HCT116 (cell line): ENCODE data around the gene ENTPD6. TPM values are rescaled to one million over a fixed set of nuclear protein-coding genes. Genes with fewer than 3 reads are reported as not detected.

Experiments
- ATAC-seq: fragments of 200-7000 bp; cut with Tn5 transposase; 2 replicates; pipeline ENCODE4 v1.9.1; 2020; ENCODE audit warnings: mild to moderate bottlenecking, moderate library complexity
- BruUV-seq: library from RNA; stranded (reverse); fragments of 400-500 nt; replicated peaks from 2 replicates; lab custom pipeline; 2021; lab: Mats Ljungman, UMichigan
- CTCF ChIA-PET: fragments of 300-600 bp; sonication (Branson Sonifier 250); formaldehyde crosslinking; loops from one replicate; lab custom pipeline; 2021; ENCODE audit warnings: antibody characterized with exemption; lab: Charles Lee
- POLR2A ChIA-PET: fragments of 300-600, 350-600 bp; sonication (Branson Sonifier 250); formaldehyde crosslinking; loops from one replicate; lab custom pipeline; 2021; ENCODE audit warnings: antibody characterized with exemption; lab: Charles Lee
- RAD21 ChIA-PET, 2 experiments: fragments of 300-600 bp; sonication (Branson Sonifier 250); formaldehyde crosslinking; loops; one replicate each; lab custom pipeline; 2023; ENCODE audit warnings: low total read pairs in 2 of 2; ENCODE audit not compliant: uncharacterized antibody in 2 of 2, unreplicated experiment in 2 of 2, low non-redundant PET in 1 of 2; lab: Charles Lee
- DNase-seq: peaks from one replicate; pipeline ENCODE4 v3.0.0-alpha.2; 2010; ENCODE audit warnings: low read depth, low spot score
- H2AFZ ChIP-seq: fragments of 200-600 bp; shearing (Covaris generic), sonication (generic); 2 replicates; pipeline ENCODE4 v1.6.1; 2017; ENCODE audit warnings: low read depth, mixed run types, mixed read lengths, antibody characterized with exemption, low read length; ENCODE audit not compliant: poor library complexity, severe bottlenecking
- H3K27ac ChIP-seq: 2 replicates; pipeline ENCODE4 v1.5.1; 2012; ENCODE audit warnings: low read depth, low read length
- H3K27me3 ChIP-seq: fragments of 200-600 bp; sonication (generic); 2 replicates; pipeline ENCODE4 v1.6.1; 2016; ENCODE audit warnings: mixed run types, low read length, mixed read lengths; ENCODE audit not compliant: insufficient read depth
- H3K36me3 ChIP-seq, 2 experiments: fragments of 200-500 bp in 1 of 2; fragments of 200-600 bp in 1 of 2; sonication (Bioruptor generic) in 1 of 2; sonication (generic) in 1 of 2; 2 replicates each; pipeline versions ENCODE4 v1.5.1 to v1.6.1; 2014 to 2016; ENCODE audit warnings: low read length in 2 of 2, inconsistent platforms in 1 of 2, mixed read lengths in 1 of 2, mixed run types in 1 of 2; ENCODE audit not compliant: insufficient read depth in 2 of 2, control insufficient read depth in 1 of 2
- H3K4me1 ChIP-seq, 2 experiments: fragments of 200-600 bp in 1 of 2; sonication (generic) in 1 of 2; 2 replicates each; pipeline versions ENCODE4 v1.5.1 to v1.6.1; 2012 to 2017; ENCODE audit warnings: low read length in 2 of 2, inconsistent platforms in 1 of 2, mild to moderate bottlenecking in 1 of 2, mixed read lengths in 1 of 2, mixed run types in 1 of 2, moderate library complexity in 1 of 2; ENCODE audit not compliant: insufficient read depth in 2 of 2, control insufficient read depth in 1 of 2
- H3K4me2 ChIP-seq: fragments of 200-600 bp; sonication (generic); 2 replicates; pipeline ENCODE4 v1.6.1; 2017; ENCODE audit warnings: mixed run types, low read length, mixed read lengths
- H3K4me3 ChIP-seq, 2 experiments: fragments of 200-600 bp in 1 of 2; sonication (generic) in 1 of 2; replicated peaks in 1 of 2; 2 replicates each; pipeline ENCODE4 v1.5.1; 2011 to 2016; ENCODE audit warnings: low read length in 2 of 2, control low read depth in 1 of 2, low read depth in 1 of 2, mild to moderate bottlenecking in 1 of 2, mixed read lengths in 1 of 2, mixed run types in 1 of 2
- H3K79me2 ChIP-seq: fragments of 200-600 bp; sonication (generic); 2 replicates; pipeline ENCODE4 v1.6.1; 2017; ENCODE audit warnings: mild to moderate bottlenecking, mixed run types, low read length, moderate library complexity, mixed read lengths; ENCODE audit not compliant: insufficient read depth
- H3K9ac ChIP-seq: fragments of 200-600 bp; sonication (generic); 2 replicates; pipeline ENCODE4 v1.6.1; 2016; ENCODE audit warnings: low read length, mixed read lengths
- H3K9me2 ChIP-seq: fragments of 200-600 bp; sonication (generic), shearing (Covaris generic); 2 replicates; pipeline ENCODE4 v1.6.1; 2017; ENCODE audit warnings: mixed run types, mild to moderate bottlenecking, moderate library complexity; ENCODE audit not compliant: insufficient read depth
- H3K9me3 ChIP-seq, 2 experiments: fragments of 200-500 bp in 1 of 2; fragments of 200-600 bp in 1 of 2; sonication (Bioruptor generic) in 1 of 2; sonication (generic) in 1 of 2; 2 replicates each; pipeline ENCODE4 v1.6.1; 2014 to 2017; ENCODE audit warnings: low read length in 2 of 2, mixed read lengths in 2 of 2, inconsistent platforms in 1 of 2, low read depth in 1 of 2, mild to moderate bottlenecking in 1 of 2, mixed run types in 1 of 2, moderate library complexity in 1 of 2; ENCODE audit not compliant: control insufficient read depth in 1 of 2, insufficient read depth in 1 of 2
- H4K20me1 ChIP-seq: fragments of 200-600 bp; sonication (generic), shearing (Covaris generic); 2 replicates; pipeline ENCODE4 v1.6.1; 2017; ENCODE audit warnings: mixed run types, mild to moderate bottlenecking, moderate library complexity; ENCODE audit not compliant: insufficient read depth
- CBX3 ChIP-seq: IDR thresholded peaks from 2 replicates; pipeline ENCODE4 v1.6.1; 2012; ENCODE audit warnings: low read depth
- CEBPB ChIP-seq: IDR thresholded peaks from 2 replicates; pipeline ENCODE4 v1.6.1; 2012; ENCODE audit warnings: low read depth
- EGR1 ChIP-seq: IDR thresholded peaks from 2 replicates; pipeline ENCODE4 v1.6.1; 2012; ENCODE audit warnings: low read depth
- EZH2phosphoT487 ChIP-seq: fragments of 200-600 bp; IDR thresholded peaks from 2 replicates; pipeline ENCODE4 v1.6.1; 2018; ENCODE audit warnings: antibody characterized with exemption, borderline replicate concordance
- JUND ChIP-seq: IDR thresholded peaks from 2 replicates; pipeline ENCODE4 v1.6.1; 2012
- POLR2A ChIP-seq: IDR thresholded peaks from 2 replicates; pipeline ENCODE4 v1.7.0; 2011; ENCODE audit warnings: borderline replicate concordance; ENCODE audit not compliant: insufficient read depth, insufficient read length; ENCODE audit errors: extremely low read depth
- POLR2AphosphoS5 ChIP-seq: IDR thresholded peaks from 2 replicates; pipeline ENCODE4 v1.6.1; 2011; ENCODE audit warnings: mild to moderate bottlenecking, low read depth, low read length, moderate library complexity
- RAD21 ChIP-seq: IDR thresholded peaks from 2 replicates; pipeline ENCODE4 v1.6.1; 2012; ENCODE audit warnings: low read depth, mild to moderate bottlenecking
- SIN3A ChIP-seq: IDR thresholded peaks from 2 replicates; pipeline ENCODE4 v1.6.1; 2012; ENCODE audit warnings: low read depth
- SP1 ChIP-seq: IDR thresholded peaks from 2 replicates; pipeline ENCODE4 v1.6.1; 2012; ENCODE audit warnings: low read depth
- SRF ChIP-seq: IDR thresholded peaks from 2 replicates; pipeline ENCODE4 v1.6.1; 2012; ENCODE audit warnings: low read depth
- TCF7L2 ChIP-seq: IDR thresholded peaks from 2 replicates; pipeline ENCODE4 v1.7.0; 2011; ENCODE audit warnings: borderline replicate concordance, inconsistent platforms; ENCODE audit not compliant: insufficient read depth, insufficient read length; ENCODE audit errors: extremely low read depth
- YY1 ChIP-seq: IDR thresholded peaks from 2 replicates; pipeline ENCODE4 v1.6.1; 2011; ENCODE audit warnings: low read length, low read depth, moderate library complexity, mild to moderate bottlenecking; ENCODE audit not compliant: insufficient replicate concordance; ENCODE audit errors: extremely low read depth
- ZFX ChIP-seq: fragments of 450-650 bp; IDR thresholded peaks from 2 replicates; pipeline ENCODE4 v1.6.1; 2017
- ZNF274 ChIP-seq: fragments of 200-500 bp; sonication (Bioruptor generic); IDR thresholded peaks from 2 replicates; pipeline ENCODE4 v1.6.1; 2014; ENCODE audit warnings: mild to moderate bottlenecking, low read depth, low read length, inconsistent platforms
- intact Hi-C: fragments of 100-400 bp; cut with micrococcal nuclease; formaldehyde crosslinking; loops from 2 replicates; pipeline ENCODE4 v1.10.0; 2022
- total RNA-seq: library from RNA; stranded (reverse); gene quantifications from one replicate; pipeline ENCODE4 v1.2.1, GENCODE V29; 2021; ENCODE audit not compliant: unreplicated experiment
- TF ChIP-seq, protein P1 (sequence below): IDR thresholded peaks from 2 replicates; pipeline ENCODE4 v1.6.1; 2012
- TF ChIP-seq, protein P2 (sequence below): IDR thresholded peaks from 2 replicates; pipeline ENCODE4 v1.6.1; 2012
- TF ChIP-seq, protein P3 (sequence below): IDR thresholded peaks from 2 replicates; pipeline ENCODE4 v1.6.1; 2011; ENCODE audit warnings: mild to moderate bottlenecking, low read length, moderate library complexity; ENCODE audit not compliant: insufficient replicate concordance; ENCODE audit errors: extremely low read depth

The ENTPD6 gene
- total RNA-seq, 1 experiment from 2014 or later, result 89.2 TPM

DNA sequence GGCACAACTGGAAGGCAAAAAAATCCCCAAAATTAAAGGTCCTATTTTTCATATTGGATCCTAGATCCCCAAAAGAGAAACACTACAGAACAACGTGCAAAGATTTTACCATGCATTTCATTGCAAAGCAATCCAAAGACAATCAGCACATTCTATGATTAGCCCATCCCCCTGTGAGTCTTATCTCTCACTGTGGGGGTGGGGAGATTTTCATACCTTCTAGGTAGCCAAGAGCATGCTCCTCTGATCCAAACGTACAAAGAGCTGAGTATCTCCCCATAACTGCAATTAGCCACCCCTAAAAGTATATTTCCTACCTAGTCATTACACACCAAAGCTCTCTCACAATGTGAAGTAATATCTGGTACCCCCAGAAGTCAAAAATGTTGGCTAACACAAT, 22.2 kb upstream of the ENTPD6 start:
- Histone ChIP-seq H2AFZ (no peak overlapping the region), H3K9me2 (no peaks in the 10 kb centered on the region), H3K9me3 (no peaks in the 10 kb centered on the region), H4K20me1 (no peaks in the 10 kb centered on the region), H3K79me2 (no peaks in the 10 kb centered on the region), H3K4me3 (no peak overlapping the region), H3K27ac (no peak overlapping the region), H3K36me3 (no peaks in the 10 kb centered on the region)
- BruUV-seq, result no TSS peak
- ATAC-seq (no peak), DNase-seq (no peak)
- ChIA-PET CTCF (no interaction called here), POLR2A (no interaction called here), RAD21 (no interaction called here)
- intact Hi-C loops, result no loop called here
- no peak for TF ChIP-seq POLR2AphosphoS5
- TF ChIP-seq RAD21, result no peak
- TF ChIP-seq EZH2phosphoT487, result no peak
- no peak for TF ChIP-seq POLR2A
- TF ChIP-seq EGR1, result no peak
- no peak for TF ChIP-seq ZNF274
- TF ChIP-seq SIN3A, result no peak
- no peak for TF ChIP-seq CBX3
- TF ChIP-seq, protein P1, sequence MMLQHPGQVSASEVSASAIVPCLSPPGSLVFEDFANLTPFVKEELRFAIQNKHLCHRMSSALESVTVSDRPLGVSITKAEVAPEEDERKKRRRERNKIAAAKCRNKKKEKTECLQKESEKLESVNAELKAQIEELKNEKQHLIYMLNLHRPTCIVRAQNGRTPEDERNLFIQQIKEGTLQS, result no peak
- TF ChIP-seq CEBPB, result no peak
- no peak for TF ChIP-seq TCF7L2
- TF ChIP-seq YY1, result no peak
- TF ChIP-seq JUND, result no peak
- no peak for TF ChIP-seq ZFX
- TF ChIP-seq, all 23 proteins: peak for 0
- Histone ChIP-seq H3K9ac (no peak overlapping the region), H3K4me1 (no peaks in the 10 kb centered on the region), H3K4me2 (no peak overlapping the region), H3K27me3 (no peaks in the 10 kb centered on the region)

DNA sequence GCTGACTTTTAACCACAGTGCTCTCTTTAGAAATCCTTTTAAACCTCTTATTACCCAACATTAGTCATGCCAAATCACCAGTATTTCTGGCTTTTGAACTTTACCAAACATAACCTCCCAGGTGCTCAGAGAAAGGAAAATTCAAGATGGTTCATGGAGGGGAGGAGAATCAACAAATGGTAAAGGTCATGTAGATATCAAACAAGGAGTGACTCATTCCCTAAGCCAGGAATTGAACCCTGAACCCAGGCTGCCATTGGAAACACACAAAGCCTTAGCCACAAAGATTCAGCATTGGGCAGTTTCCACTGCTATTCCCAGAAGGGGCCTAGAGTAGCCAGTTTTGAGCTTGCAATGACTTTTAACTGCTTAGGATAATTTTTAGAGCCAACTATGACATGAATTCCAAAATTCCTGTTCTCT, 21.6 kb upstream of the ENTPD6 start:
- BruUV-seq, result no TSS peak
- DNase-seq, result no peak
- no peak overlapping the region for H3K9ac ChIP-seq
- no peak for ATAC-seq
- no peaks in the 10 kb centered on the region for H4K20me1 ChIP-seq
- H3K9me3 ChIP-seq, result no peaks in the 10 kb centered on the region
- ChIA-PET RAD21 (no interaction called here), CTCF (no interaction called here), POLR2A (no interaction called here)
- intact Hi-C loops, result no loop called here
- peaks cover 5% of the 10 kb centered on the region in 2 experiments; a peak in 3 of 4 replicates for H3K4me1 ChIP-seq
- no peak overlapping the region for H3K27ac ChIP-seq
- no peaks in the 10 kb centered on the region for H3K9me2 ChIP-seq
- H3K27me3 ChIP-seq, result no peaks in the 10 kb centered on the region
- no peak for TF ChIP-seq POLR2AphosphoS5
- TF ChIP-seq CEBPB, result no peak
- TF ChIP-seq SIN3A, result no peak
- TF ChIP-seq, protein P2, sequence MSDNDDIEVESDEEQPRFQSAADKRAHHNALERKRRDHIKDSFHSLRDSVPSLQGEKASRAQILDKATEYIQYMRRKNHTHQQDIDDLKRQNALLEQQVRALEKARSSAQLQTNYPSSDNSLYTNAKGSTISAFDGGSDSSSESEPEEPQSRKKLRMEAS, result no peak
- no peak for TF ChIP-seq JUND
- TF ChIP-seq ZNF274, result no peak
- TF ChIP-seq EZH2phosphoT487, result no peak
- TF ChIP-seq ZFX, result no peak
- TF ChIP-seq CBX3, result no peak
- TF ChIP-seq, protein P3, sequence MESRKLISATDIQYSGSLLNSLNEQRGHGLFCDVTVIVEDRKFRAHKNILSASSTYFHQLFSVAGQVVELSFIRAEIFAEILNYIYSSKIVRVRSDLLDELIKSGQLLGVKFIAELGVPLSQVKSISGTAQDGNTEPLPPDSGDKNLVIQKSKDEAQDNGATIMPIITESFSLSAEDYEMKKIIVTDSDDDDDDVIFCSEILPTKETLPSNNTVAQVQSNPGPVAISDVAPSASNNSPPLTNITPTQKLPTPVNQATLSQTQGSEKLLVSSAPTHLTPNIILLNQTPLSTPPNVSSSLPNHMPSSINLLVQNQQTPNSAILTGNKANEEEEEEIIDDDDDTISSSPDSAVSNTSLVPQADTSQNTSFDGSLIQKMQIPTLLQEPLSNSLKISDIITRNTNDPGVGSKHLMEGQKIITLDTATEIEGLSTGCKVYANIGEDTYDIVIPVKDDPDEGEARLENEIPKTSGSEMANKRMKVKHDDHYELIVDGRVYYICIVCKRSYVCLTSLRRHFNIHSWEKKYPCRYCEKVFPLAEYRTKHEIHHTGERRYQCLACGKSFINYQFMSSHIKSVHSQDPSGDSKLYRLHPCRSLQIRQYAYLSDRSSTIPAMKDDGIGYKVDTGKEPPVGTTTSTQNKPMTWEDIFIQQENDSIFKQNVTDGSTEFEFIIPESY, result no peak
- no peak for TF ChIP-seq RAD21
- no peak for TF ChIP-seq POLR2A
- TF ChIP-seq SP1, result no peak
- TF ChIP-seq TCF7L2, result no peak
- TF ChIP-seq SRF, result no peak
- TF ChIP-seq, protein P1, result no peak
- H3K79me2 ChIP-seq, result no peaks in the 10 kb centered on the region
- no peak overlapping the region for H3K4me3 ChIP-seq
- no peak overlapping the region for H2AFZ ChIP-seq
- no peaks in the 10 kb centered on the region for H3K36me3 ChIP-seq
- H3K4me2 ChIP-seq, result no peak overlapping the region
